GM15510 (cell line): Measurements from ENCODE around the gene HPS4.

ENCODE experiments used
- POLR2A ChIP-seq: IDR thresholded peaks from 3 replicates; pipeline ENCODE4 v1.6.1; 2011; ENCODE audit warnings: borderline replicate concordance; ENCODE audit not compliant: insufficient read length; ENCODE audit errors: extremely low read depth

HPS4 gene

GRCh38 chr22:26444777-26445176 is 38.8 kb downstream of the HPS4 start:
- TF ChIP-seq POLR2A: no peak

DNA sequence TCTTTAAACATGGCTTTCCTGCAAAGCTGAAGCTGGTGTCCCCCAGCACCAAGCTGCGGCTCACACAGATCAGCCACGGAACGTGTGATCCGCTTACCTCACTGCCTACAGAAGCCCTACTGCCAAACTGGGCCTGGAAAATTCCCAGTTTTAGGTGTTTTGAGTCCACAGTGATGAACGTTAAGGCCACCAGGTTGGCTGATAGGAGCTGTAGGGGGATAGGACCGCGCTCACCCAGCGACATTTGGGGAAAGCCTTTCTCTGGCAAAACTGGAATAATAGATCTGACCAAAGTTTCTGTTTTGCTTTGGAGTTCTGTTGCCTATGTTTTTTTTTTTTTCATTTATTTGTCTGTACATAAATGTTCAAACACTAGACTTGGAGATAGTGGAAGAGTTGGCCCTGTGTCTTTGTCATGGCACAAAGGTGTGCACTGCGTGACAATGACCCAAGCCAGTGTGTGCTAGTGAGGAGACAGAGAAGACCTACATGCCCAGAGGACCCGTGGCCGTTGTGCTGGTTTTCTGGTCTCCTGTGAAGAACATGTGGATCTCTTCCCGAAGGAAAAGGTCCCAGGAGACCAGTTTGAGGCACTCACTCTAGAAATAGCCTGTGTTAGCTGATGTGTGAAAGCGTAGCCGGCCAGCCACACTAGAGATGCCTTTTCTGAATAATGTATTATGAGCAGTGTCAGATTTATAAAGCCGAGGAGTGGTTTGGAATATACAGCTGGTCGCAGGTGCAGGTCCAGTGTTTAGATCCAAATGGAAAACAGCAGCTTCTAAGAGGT is 39.5 kb downstream of the HPS4 start:
- no peak for TF ChIP-seq POLR2A

DNA sequence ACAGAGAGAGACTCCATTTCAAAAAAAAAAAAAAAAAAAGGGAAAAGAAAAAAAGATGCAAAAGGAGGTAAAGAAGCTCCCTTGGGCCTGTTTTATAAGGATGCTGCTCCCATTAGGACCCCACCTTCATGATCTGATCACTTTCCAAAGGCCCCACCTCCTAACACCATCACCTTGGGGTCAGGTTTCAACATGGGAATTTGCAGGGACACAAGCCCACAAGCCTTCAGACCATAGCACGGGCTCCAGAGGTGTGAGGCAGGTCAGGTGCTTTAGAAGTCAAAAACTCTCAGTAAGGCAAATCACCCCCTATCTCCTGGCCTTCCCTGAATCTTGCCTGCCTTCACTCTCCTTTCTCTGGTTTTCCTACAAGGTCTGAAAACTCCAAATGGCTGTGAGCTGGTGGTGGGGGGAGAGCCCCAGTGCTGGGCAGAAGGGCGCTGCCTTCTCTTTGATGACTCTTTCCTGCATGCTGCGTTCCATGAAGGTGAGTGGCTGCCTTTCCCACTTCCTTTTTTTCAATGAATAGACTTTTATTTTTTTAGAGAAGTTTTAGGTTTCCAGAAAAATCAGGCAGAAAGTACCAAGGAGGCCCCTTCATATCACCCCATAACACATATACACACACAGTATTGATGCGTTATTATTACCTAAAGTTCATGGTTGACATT is 41.4 kb downstream of the HPS4 start:
- no peak for TF ChIP-seq POLR2A

DNA sequence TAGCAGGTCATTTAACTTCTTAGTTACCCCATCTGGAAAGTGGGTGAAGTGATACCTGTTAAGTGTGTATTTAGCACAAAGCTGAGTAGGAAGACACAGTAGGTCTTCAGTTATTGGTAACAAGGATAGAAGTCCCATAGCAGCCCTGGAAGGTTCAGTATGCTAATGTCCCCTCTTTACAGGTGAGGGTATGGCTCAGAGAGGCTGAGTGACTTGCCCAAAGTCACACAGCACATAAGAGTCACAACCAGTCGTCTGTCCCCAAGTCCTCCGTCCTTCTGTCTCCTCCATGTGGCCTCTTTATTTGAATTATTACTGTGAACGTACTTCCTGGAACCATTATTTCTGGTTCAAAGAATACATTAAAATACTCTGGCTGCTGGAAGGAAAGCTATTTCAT is 44.0 kb downstream of the HPS4 start:
- no peak for TF ChIP-seq POLR2A

GRCh38 chr22:26437694-26438392 is 45.7 kb downstream of the HPS4 start:
- no peak for TF ChIP-seq POLR2A

DNA sequence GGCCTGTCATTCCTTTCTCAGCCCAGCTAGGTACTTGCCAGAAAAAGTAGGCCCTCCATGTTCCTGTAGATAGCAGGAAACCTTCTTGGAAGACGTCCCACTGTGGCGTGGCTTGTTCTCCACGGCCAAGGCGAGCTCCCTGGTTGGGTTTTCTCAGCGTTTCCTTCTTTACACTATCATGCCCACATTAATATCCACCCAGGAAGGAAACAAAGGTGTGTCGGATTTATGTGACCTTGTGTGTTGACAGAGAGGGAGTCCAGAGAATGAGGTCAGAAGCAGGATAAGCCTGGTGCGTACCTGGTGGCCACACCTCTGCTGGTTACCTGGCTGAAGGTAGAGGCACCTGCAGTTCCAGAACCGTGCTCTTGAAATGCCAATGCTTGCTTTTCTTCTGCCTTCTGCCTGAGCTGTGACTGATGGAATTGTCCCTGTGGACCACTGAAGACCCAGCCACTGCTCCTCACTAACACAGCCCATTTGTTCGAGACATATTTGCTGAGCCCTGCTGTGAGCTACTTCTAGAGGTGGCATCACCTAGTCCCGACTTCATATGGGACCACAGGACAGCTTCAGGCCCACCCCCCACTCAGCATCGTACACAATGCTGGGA is 46.6 kb downstream of the HPS4 start:
- no peak for TF ChIP-seq POLR2A

- no peak for TF ChIP-seq POLR2A
Measured at GRCh38 chr22:26435327-26436093, 48.1 kb downstream of the HPS4 start.

DNA sequence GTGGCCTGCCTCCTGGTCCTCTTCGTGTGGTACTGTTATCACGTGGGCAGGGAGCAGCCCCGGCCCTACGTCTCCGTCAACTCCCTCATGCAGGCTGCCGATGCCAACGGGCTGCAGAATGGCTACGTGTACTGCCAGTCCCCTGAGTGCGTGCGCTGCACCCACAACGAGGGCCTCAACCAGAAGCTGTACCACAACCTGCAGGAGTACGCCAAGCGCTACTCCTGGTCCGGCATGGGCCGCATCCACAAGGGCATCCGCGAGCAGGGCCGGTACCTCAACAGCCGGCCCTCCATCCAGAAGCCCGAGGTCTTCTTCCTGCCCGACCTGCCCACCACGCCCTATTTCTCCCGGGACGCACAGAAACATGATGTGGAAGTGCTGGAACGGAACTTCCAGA is 49.8 kb downstream of the HPS4 start:
- no peak for TF ChIP-seq POLR2A

DNA sequence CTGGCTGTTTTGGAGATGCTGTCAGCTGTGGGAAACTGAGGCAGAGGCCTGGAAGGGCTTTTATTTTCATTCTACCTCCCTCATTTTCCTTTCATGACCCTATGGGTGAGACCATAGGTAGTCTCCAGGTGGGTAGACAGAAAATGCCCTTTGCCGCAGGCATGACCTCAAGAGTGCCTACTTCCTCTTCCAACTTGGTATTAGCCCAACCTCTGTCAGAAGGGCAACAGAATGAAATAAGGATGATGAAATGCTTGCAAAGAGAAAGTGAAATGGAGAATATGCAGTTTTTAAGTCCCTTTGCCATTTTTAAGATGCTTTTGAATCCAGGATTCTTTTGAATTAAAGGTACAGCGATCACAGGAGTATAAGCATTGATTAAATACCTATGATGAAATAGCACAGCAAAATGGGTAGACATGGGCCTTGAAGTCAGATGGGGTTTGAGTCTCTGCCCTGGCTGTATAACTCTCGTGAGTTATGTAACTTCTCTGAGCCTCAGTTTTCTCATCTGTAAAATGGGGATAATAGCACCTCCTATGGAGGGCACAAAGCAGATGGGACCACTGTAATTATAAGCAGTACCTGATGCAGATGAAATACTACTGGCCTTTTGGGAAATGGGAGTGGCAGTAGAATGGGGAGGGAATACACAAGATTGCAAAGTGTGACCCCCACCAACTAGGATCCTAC is 50.8 kb downstream of the HPS4 start:
- no peak for TF ChIP-seq POLR2A

GRCh38 chr22:26431261-26431995 is 52.2 kb downstream of the HPS4 start:
- TF ChIP-seq POLR2A: no peak

- TF ChIP-seq POLR2A: no peak
Measured at GRCh38 chr22:26430600-26430999, 53.0 kb downstream of the HPS4 start.

- no peak for TF ChIP-seq POLR2A
Measured at GRCh38 chr22:26429458-26430286, 53.9 kb downstream of the HPS4 start.
